Measurements from ENCODE around the gene CITED2. TPM values are rescaled to one million over a fixed set of nuclear protein-coding genes. Genes with fewer than 3 reads are reported as not detected.
A peak's percentile ranks its signal among the peaks of the same experiment; 100 is the strongest.
"Not testable (repeated sequence)": the region's sequence is repeated elsewhere in the genome, so short reads cannot be mapped to it uniquely, and the experiment has no call there.

The CITED2 gene
- 41.1 and 51.5 TPM in 2 replicates for total RNA-seq (2014; rRNA removed; shearing (Covaris generic))
- polyA plus RNA-seq (2014; cell fraction: nucleus; rRNA removed): 24.4 and 35.2 TPM in 2 replicates

- DNase-seq (ENCODE audit: extremely low read depth, low read depth): peak; percentile 90
These were observed at the start of gene CITED2 for GRCh38 chr6:139374357-139375225. Gene CITED2 (minus strand): TSS chr6:139374648. CDS start chr6:139373944, 704 bp downstream.

DNA sequence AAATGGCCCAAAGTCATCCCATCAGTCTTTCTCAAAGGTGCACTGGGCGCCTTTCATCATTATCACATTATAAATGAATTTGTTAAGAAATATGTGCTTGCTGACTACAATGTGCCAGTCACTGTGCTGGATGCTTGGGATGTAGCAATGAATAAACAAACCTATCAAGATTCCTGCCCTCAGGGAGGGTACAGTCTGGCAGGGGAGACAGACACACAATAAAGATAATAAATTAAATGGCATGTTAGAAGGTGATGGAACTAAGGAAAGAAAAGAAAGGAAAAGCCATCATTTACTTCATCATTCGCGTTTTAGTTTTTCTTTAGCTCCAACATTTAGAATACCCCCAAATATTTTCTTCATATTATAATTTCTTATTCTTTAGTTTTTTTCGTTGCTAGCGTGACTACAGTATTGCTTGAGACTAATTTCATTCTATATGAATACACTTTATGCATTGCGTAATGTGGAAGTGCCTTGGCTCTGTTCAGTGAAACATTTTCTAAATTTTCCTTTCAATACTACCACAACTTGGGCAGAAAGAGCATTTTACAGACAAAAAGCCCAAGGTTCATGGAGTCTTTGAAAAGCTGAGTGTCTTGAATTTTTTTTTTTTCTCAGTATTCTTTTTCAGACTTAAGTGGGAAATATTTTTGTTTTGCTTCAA is 48.7 kb upstream of the CITED2 start:
- DNase-seq (ENCODE audit: extremely low read depth, low read depth): no peak

DNA sequence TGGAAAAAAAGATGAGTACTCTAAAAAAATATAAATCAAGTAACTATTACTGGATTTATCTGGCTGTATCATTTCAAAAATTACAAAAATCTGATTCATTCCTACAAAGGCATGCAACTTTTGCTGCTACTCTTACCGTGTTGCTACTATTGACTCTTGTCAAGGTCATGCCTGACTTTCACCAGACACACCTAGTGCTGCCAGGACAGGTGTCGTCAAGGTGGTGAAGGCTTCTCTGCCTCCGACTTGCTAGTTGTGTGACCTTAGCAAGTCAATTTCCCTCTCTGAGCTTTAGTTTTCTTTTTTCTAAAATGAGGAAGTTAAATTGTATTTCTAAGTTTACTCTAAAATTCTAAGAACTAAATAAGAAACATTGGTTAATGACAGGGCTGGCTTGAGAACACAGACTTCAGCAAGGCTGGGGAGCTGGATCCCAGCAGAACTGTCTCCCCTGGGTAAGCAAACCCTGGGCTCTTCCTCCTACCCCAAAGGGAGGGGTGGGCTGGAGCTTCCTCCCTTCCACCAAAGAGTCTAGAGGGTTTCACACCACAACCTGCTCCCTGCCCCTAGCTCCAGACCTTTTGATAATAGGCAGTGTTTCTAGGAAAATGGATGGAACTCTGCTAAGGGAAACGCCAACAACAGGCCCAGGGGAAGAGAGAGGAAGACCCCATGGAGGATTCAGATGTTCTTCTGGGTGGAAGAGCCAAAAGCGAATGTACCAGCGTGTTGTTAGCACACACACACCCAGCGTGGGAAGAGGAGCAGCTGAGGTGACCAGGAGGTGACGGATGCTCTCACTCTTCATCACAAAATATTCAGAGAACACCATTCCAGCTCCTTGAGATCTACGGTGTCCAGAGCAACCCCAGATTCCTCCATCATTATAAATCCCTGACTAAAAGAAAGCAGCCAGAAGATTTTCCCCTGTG is 47.9 kb upstream of the CITED2 start:
- DNase-seq (ENCODE audit: extremely low read depth, low read depth): no peak

DNA sequence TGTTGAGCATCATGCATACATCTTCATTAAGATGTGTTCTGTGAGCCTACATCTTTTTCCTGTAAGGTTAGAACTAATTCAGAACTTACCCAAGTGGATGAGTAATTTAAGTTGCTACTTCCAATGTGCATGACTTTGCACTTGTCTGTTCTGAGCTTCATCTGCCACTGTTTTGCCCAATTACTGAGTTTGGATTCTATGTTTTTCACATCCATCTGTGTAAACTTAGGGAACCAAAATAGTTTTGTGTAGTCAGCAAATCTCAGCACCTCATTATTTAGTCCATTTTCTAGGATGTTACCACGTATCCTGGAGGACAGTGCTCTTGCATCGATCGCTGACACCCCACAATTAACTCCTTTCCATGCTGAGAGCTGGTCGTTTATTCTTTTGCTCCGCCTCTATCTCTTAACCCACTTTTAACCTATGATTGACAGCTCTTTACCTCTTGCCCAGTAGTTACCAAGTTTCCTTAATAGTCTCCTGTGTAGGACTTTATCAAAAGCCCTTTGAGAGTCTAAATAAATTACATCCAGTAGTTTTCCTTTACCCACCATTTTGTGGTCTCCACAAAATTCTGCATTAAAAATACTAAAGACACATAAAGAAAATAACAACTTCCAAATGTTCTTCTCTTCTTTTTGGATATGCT is 44.2 kb upstream of the CITED2 start:
- DNase-seq (ENCODE audit: extremely low read depth, low read depth): no peak

DNA sequence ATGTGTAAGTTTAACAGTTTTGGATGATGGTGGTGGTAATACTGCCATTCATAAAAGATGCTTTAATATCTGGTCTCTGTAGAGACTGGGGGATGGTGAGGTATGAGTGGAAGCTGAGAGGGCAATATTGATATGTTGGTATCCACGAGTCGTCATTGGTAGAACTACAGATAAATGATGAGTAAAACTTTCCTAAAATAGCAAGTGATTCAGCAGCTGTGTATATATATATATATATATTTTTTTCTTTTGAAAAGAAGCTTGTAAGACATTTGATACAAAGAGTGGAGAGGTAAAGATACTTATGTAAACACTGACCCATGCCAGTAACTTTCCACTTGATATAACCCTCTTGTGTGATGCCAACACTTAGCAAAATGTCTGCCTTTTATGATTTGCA is 41.7 kb upstream of the CITED2 start:
- DNase-seq (ENCODE audit: extremely low read depth, low read depth): no peak

DNA sequence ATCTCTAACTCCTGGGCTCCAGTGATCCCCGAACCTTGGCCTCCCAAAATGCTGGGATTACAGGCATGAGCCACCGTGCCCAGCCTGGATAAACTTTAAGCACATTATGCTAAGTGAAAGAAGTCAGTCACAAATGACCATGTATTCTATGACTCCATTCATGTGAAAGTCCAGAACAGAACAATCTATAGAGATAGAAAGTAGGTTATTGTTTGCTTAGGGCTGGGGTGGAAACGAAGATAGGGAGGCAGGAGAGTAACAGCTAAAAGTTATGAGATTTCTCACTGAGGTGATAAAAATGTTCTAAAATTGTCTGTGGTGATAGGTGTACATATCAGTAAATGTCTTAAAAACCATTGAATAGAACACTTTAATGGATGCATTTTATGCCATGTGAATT is 40.9 kb upstream of the CITED2 start:
- no peak for DNase-seq (ENCODE audit: extremely low read depth, low read depth)

DNA sequence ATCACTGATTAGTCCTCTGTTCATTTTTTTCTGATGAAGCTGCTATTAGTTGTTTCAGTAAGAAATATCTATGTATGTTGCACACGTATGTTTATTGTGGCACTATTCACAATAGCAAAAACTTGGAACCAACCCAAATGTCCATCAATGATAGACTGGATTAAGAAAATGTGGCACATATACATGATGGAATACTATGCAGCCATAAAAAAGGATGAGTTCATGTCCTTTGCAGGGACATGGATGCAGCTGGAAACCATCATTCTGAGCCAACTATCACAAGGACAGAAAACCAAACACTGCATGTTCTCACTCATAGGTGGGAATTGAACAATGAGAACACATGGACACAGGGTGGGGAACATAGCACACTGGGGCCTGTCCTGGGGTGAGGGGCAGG is 37.7 kb upstream of the CITED2 start:
- not testable (repeated sequence) for DNase-seq (ENCODE audit: extremely low read depth, low read depth)

DNA sequence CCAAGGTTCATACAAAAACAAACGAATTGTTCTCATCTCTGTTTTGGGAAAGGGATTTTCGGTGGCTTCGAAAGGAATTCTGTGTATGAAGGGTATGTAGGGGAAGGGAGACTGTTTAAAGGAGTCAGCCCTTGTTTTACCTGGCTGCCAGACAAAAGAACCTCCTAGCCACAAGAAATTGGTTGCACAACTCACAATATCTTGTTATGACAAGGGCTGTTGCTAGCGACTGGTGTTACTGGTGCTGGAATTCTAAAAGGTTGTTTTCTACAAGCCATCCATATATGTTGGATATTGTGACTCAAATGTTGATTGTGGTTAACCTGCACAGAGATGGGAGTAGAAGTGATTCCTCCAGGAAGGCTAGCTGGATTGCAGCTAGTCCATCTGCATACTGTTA is 34.6 kb upstream of the CITED2 start:
- no peak for DNase-seq (ENCODE audit: extremely low read depth, low read depth)

DNA sequence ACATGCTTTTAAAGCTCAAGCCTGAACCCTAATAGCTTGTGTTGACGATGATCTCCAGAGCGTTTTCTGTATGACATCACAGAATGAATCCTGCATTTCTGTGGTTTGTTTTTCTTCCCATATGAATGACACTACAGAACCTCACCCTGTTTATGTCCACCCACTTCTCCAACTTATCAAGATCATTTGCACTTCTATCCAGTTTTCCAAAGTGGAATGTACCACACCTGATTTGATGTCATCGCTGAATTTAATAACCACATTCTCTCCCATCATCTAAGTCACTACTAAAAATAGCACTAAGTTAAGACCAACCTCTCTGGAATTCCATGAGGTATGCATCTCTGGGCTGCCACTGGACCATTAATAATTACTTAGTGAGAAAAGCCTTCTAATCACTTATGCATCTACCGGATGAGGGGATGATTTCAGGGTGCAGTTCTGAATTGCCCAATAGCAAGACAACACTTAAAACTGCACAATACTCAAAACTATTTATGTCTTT is 33.3 kb upstream of the CITED2 start:
- DNase-seq (ENCODE audit: extremely low read depth, low read depth): peak; percentile 54

- DNase-seq (ENCODE audit: extremely low read depth, low read depth): no peak
These were observed 32.3 kb upstream of the CITED2 start for GRCh38 chr6:139406577-139407343.

DNA sequence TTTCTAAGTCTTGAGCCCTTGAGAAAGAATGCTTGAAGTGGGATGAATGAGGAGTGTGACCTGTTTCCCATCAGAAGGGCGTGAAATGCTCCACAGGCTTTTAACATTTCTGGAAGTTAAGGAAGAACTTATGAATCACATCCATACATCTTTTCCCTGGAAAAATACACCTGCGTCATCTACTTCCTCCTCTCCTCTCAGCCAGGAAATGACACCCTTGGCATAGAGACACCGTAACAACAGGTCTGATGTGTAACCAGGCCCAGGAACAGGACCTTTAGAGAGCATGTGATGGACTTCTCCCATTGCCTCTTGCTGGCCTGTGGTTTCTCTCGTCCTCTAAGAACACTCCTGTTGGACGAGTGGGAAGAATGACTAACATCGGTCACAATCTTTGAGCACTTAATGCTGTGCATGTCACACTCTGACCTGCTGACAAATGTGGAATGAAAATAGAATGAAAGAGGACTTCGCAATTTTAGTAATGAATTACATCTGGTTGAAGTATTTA is 28.5 kb upstream of the CITED2 start:
- DNase-seq (ENCODE audit: extremely low read depth, low read depth): no peak

DNA sequence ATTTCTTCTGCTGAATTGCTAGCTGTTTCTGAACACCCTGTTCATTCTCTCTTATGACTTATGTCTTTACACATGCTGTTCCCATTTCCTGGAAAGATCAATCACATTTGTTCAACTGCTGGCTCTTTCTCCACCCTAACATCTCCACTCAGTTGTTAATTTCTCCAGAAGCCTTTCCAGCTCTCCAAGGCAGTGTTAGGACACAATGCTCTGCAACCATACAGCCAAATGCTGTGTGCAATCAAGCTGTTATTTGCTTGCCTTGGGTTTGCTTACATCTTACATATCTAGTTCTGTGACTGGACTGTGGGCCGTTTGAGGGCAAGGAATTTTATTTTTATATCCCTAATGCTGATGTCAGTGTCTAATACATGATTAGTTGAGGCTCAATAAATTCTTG is 24.2 kb upstream of the CITED2 start:
- no peak for DNase-seq (ENCODE audit: extremely low read depth, low read depth)

- DNase-seq (ENCODE audit: extremely low read depth, low read depth): no peak
These were observed 21.4 kb upstream of the CITED2 start for GRCh38 chr6:139395891-139396301.

GRCh38 chr6:139395371-139395770 is 20.9 kb upstream of the CITED2 start:
- DNase-seq (ENCODE audit: extremely low read depth, low read depth): no peak

DNA sequence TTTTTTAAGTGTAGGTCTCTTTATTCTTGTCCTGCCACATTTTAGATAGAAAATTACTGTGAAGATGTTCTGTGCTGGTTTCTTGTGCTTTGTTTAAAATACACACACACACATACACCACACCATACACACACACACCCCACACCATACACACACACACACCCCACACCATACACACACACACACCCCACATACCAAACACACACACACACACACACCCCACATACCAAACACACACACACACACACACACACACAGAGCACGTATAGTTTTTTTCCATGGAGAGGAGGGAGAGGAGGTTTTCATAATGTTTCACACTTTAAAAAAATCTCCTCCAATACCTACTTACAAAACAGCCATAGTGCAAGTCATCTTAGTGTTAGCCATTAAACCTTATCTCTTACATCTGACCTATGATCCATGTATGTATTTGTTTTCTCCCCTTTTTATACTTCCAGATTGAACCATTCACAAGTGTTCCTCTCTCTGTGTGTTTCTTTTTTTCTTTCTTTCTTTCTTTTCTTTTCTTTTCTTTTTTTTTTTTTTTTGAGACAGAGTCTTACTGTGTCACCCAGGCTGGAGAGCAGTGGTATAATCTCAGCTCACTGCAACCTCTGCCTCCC is 19.7 kb upstream of the CITED2 start:
- DNase-seq (ENCODE audit: extremely low read depth, low read depth): no peak

GRCh38 chr6:139392794-139393193 is 18.3 kb upstream of the CITED2 start:
- DNase-seq (ENCODE audit: extremely low read depth, low read depth): no peak

- DNase-seq (ENCODE audit: extremely low read depth, low read depth): no peak
These were observed 17.3 kb upstream of the CITED2 start for GRCh38 chr6:139391709-139392108.

GRCh38 chr6:139390447-139390846 is 16.0 kb upstream of the CITED2 start:
- no peak for DNase-seq (ENCODE audit: extremely low read depth, low read depth)

DNA sequence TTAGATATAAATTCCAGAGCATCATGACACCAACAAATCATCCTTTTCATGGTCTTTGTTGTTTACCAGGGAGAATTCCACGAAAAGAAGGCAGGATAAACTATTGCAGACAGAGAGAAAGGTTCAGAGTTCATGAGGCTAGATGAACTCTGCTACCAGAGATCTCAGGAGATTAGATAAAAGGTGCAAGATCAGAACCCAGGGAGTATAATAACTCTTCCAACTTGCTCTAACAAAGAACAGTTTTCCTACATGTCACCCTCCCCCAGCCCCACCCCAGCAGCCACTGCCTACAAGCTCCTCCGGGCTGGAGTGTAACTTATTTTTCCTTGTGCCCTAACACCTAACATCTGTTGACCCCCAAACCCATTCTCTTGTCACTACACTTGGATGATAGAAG is 13.9 kb upstream of the CITED2 start:
- DNase-seq (ENCODE audit: extremely low read depth, low read depth): no peak
